Hepatocyte (in vitro differentiated cells): Measurements from ENCODE around the gene CARD8.
"Not testable (repeated sequence)": the region's sequence is repeated elsewhere in the genome, so short reads cannot be mapped to it uniquely, and the experiment has no call there.

Experiments
- CTCF ChIP-seq: fragments of 200-600 bp; sonication (generic); IDR thresholded peaks from 2 replicates; pipeline ENCODE4 v1.5.1; 2016; ENCODE audit warnings: antibody characterized with exemption, mild to moderate bottlenecking; ENCODE audit not compliant: poor library complexity
- EZH2 ChIP-seq: fragments of 200-600 bp; sonication (generic); IDR thresholded peaks from 2 replicates; pipeline ENCODE4 v1.6.1; 2016; ENCODE audit warnings: antibody characterized with exemption, mild to moderate bottlenecking, borderline replicate concordance

GRCh38 chr19:48241771-48242170 lies 13.9 kb downstream of the CARD8 start:
- not testable (repeated sequence) for TF ChIP-seq CTCF, EZH2
